ENCODE data around the gene KLHL29.

- TF ChIP-seq POLR2A (IDR thresholded peaks at IDR 0.05; ENCODE audit: low read depth, low read length) (no peak), SPI1 (IDR thresholded peaks at IDR 0.05; ENCODE audit: low read depth, low read length) (no peak), POLR2AphosphoS5 (IDR thresholded peaks at IDR 0.05; ENCODE audit: low read depth, low read length) (no peak), POU2F2 (IDR thresholded peaks at IDR 0.05; ENCODE audit: low read depth, low read length) (no peak), TAF1 (IDR thresholded peaks at IDR 0.05; ENCODE audit: low read depth, low read length) (no peak), PAX5 (IDR thresholded peaks at IDR 0.05; ENCODE audit: insufficient read depth, low read length, severe bottlenecking) (no peak)
These were observed 250.7 kb downstream of the KLHL29 start for GRCh38 chr2:23635442-23636340.
